ENCODE data around the gene RPL22L1.

GRCh38 chr3:170816841-170817240 lies 53.2 kb downstream of the RPL22L1 start:
- TF ChIP-seq EZH2 (IDR thresholded peaks at IDR 0.05; ENCODE audit: low read depth) = no peak
- TF ChIP-seq, protein P1, sequence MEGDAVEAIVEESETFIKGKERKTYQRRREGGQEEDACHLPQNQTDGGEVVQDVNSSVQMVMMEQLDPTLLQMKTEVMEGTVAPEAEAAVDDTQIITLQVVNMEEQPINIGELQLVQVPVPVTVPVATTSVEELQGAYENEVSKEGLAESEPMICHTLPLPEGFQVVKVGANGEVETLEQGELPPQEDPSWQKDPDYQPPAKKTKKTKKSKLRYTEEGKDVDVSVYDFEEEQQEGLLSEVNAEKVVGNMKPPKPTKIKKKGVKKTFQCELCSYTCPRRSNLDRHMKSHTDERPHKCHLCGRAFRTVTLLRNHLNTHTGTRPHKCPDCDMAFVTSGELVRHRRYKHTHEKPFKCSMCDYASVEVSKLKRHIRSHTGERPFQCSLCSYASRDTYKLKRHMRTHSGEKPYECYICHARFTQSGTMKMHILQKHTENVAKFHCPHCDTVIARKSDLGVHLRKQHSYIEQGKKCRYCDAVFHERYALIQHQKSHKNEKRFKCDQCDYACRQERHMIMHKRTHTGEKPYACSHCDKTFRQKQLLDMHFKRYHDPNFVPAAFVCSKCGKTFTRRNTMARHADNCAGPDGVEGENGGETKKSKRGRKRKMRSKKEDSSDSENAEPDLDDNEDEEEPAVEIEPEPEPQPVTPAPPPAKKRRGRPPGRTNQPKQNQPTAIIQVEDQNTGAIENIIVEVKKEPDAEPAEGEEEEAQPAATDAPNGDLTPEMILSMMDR (conservative IDR thresholded peaks at IDR 0.05) = no peak

Measured in PC-9 (cell line).